Vagina (tissue), 2 donors: ENCODE measurements around the gene GVQW3. TPM values are rescaled to one million over a fixed set of nuclear protein-coding genes. Genes with fewer than 3 reads are reported as not detected.

Experiments used
- DNase-seq, 2 donors: peaks; one replicate each; pipeline ENCODE4 v3.0.0-alpha.2; 2017; ENCODE audit errors: extremely low spot score in 2 of 2
- H3K27ac ChIP-seq: fragments of 200-600 bp; sonication (generic); one replicate; pipeline ENCODE4 v1.5.1; 2019
- H3K27me3 ChIP-seq: fragments of 200-600 bp; sonication (generic); one replicate; pipeline ENCODE4 v1.5.1; 2019
- H3K36me3 ChIP-seq, 2 donors: fragments of 200-600 bp; sonication (generic); one replicate each; pipeline ENCODE4 v1.5.1; 2017 to 2019
- H3K4me1 ChIP-seq: fragments of 200-600 bp; sonication (generic); one replicate; pipeline ENCODE4 v1.5.1; 2019
- H3K4me3 ChIP-seq, 2 donors: fragments of 200-600 bp; sonication (generic); 1 replicate in 1 of 2; 2 replicates in 1 of 2; pipeline ENCODE4 v1.5.1; 2016 to 2019
- H3K9me3 ChIP-seq: fragments of 200-600 bp; sonication (generic); one replicate; pipeline ENCODE4 v1.5.1; 2019
- POLR2A ChIP-seq, 2 donors: fragments of 450-650 bp; IDR thresholded peaks; one replicate each; pipeline ENCODE4 v1.6.1; 2017; ENCODE audit warnings: antibody characterized with exemption in 2 of 2, mild to moderate bottlenecking in 2 of 2, moderate library complexity in 2 of 2
- POLR2AphosphoS5 ChIP-seq, 2 donors: sonication (generic); formaldehyde crosslinking; IDR thresholded peaks; one replicate each; pipeline ENCODE4 v1.9.0; 2017; ENCODE audit warnings: antibody characterized with exemption in 2 of 2, mild to moderate bottlenecking in 2 of 2, low read depth in 1 of 2; ENCODE audit not compliant: insufficient read depth in 1 of 2
- intact Hi-C: fragments of 100-400 bp; cut with DNase I; formaldehyde crosslinking; loops from one replicate; pipeline ENCODE4 v1.15.1; 2023
- total RNA-seq: library from RNA; depleted of rRNA; stranded (reverse); fragments of >200 nt; gene quantifications from one replicate; pipeline ENCODE4 v1.2.3, GENCODE V29; 2016
- TF ChIP-seq, protein P1 (sequence below), 3 experiments: fragments of 450-650 bp in 2 of 3; fragments of 200-600 bp in 1 of 3; sonication (generic) in 1 of 3; IDR thresholded peaks; one replicate each; pipeline ENCODE4 v1.5.1; 2017 to 2019; ENCODE audit warnings: antibody characterized with exemption in 3 of 3, mild to moderate bottlenecking in 2 of 3, moderate library complexity in 2 of 3

The GVQW3 gene
- total RNA-seq, 1 donor from 2014 or later, result 1.2 TPM

DNA sequence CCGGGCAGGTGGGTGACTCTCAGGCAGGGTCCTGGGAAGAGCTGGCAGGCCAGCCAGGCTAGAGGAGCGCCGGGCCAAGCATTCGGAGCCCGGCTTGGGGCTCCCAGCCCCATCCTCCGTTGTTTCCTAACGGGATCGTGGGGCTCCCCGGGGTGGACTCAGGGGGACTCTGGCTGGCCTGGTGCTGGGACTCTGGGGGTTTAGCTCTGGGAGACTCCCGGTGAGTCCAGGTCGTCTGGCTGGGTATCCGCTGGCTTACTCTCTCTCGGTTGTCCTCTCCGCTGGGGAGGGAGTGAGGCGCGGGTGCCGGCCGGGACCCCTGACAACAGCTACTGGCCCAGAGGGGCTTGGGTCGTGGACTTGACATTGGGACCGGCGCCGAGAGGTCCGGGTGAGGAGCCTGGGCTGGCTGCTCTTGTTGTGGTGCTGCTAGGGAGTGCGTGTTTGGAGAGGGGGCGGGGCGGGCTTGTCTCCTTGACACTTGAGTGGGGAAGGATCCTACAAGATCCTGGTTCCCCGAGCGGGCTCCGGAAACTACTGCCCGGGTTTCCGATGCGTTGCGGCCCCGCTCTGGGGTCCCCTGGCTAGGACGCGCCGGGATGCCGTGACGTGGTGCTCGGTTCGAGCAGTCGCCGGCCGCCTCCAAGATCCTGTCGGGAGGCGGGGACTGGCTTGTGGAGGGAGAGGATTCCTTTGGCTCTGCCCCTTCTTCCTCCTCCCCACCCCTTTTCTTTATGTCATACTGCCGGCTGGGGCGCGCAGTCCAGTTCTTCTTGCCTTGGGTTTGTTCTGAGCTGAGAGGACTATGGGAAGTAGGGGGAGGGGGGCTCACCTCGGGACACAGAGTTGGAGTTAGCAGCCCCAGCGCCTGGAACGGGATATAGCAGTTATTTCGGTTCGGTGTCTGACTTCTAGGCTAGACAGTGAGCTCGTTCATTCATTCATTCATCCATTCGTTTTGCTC, 64.3 kb downstream of the GVQW3 start:
- Histone ChIP-seq H3K27ac (peak overlapping the region; percentile 96), H3K4me1 (peaks cover 25% of the 10 kb centered on the region), H3K4me3 (peak overlapping the region; percentile 80 to 97), H3K36me3 (peaks cover 0 to 2% of the 10 kb centered on the region in 2 donors), H3K27me3 (no peaks in the 10 kb centered on the region), H3K9me3 (no peaks in the 10 kb centered on the region)
- intact Hi-C loops, result no loop called here
- TF ChIP-seq, protein P1, sequence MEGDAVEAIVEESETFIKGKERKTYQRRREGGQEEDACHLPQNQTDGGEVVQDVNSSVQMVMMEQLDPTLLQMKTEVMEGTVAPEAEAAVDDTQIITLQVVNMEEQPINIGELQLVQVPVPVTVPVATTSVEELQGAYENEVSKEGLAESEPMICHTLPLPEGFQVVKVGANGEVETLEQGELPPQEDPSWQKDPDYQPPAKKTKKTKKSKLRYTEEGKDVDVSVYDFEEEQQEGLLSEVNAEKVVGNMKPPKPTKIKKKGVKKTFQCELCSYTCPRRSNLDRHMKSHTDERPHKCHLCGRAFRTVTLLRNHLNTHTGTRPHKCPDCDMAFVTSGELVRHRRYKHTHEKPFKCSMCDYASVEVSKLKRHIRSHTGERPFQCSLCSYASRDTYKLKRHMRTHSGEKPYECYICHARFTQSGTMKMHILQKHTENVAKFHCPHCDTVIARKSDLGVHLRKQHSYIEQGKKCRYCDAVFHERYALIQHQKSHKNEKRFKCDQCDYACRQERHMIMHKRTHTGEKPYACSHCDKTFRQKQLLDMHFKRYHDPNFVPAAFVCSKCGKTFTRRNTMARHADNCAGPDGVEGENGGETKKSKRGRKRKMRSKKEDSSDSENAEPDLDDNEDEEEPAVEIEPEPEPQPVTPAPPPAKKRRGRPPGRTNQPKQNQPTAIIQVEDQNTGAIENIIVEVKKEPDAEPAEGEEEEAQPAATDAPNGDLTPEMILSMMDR (IDR thresholded peaks at IDR 0.05), result no peak
- peak; percentile 45 to 59 for TF ChIP-seq POLR2AphosphoS5 (IDR thresholded peaks at IDR 0.05; ENCODE audit: insufficient read depth in 1 of 2, low read depth in 1 of 2)
- TF ChIP-seq POLR2A (IDR thresholded peaks at IDR 0.05), result peak in 1 of 2 donors; percentile 40
- peak in 1 of 2 donors; percentile 93 for DNase-seq

DNA sequence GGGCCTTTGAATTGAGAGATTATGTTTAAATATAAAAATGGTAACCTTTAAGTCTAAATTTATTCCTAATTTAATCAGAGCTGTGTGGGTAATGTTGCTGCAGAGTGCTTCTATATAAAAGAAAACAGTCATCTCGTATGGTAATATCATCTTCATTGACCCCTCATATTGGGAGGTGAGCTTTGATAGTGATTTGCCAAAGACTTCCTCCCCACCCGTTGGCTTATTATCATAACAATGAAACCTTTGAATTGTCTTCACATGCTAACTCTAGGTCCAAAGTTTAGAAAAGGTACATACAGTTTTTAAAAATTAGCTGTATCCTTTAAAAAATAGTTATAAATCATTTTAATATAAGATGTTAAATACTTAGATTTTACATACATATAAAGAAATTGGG, 67.4 kb downstream of the GVQW3 start:
- TF ChIP-seq POLR2A (IDR thresholded peaks at IDR 0.05), result no peak
- TF ChIP-seq, protein P1 (IDR thresholded peaks at IDR 0.05), result no peak
- no peak for TF ChIP-seq POLR2AphosphoS5 (IDR thresholded peaks at IDR 0.05; ENCODE audit: insufficient read depth in 1 of 2, low read depth in 1 of 2)
- Histone ChIP-seq H3K9me3 (no peaks in the 10 kb centered on the region), H3K36me3 (peaks cover 0 to 16% of the 10 kb centered on the region in 2 donors), H3K27ac (no peak overlapping the region), H3K4me3 (no peak overlapping the region), H3K27me3 (no peaks in the 10 kb centered on the region), H3K4me1 (peaks cover 17% of the 10 kb centered on the region)
- no peak for DNase-seq
- intact Hi-C loops, result no loop called here

DNA sequence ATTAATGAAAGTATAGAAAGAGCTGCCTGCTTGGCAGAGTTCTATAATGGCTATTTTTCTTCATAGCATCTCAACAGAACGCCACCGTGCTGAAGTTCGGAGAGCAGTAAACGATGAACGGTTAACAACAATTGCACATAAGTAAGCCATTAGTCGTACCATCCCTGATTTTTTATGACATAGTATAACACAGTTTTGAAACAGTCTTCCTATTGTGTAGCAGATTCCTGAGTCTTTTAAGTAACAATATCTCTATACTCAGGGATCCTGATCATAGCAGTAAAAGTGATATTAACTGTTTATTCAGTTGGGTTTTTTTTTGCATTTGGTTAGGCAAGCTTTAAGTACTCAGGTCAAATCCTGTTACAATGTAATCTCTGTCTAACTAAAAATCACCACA, 72.1 kb downstream of the GVQW3 start:
- TF ChIP-seq POLR2AphosphoS5 (IDR thresholded peaks at IDR 0.05; ENCODE audit: insufficient read depth in 1 of 2, low read depth in 1 of 2), result no peak
- no peak for TF ChIP-seq POLR2A (IDR thresholded peaks at IDR 0.05)
- TF ChIP-seq, protein P1 (IDR thresholded peaks at IDR 0.05), result no peak
- Histone ChIP-seq H3K27me3 (no peaks in the 10 kb centered on the region), H3K36me3 (peaks cover 0 to 16% of the 10 kb centered on the region in 2 donors), H3K4me3 (no peak overlapping the region), H3K4me1 (no peaks in the 10 kb centered on the region), H3K27ac (no peak overlapping the region), H3K9me3 (no peaks in the 10 kb centered on the region)
- intact Hi-C loops, result no loop called here
- no peak for DNase-seq

DNA sequence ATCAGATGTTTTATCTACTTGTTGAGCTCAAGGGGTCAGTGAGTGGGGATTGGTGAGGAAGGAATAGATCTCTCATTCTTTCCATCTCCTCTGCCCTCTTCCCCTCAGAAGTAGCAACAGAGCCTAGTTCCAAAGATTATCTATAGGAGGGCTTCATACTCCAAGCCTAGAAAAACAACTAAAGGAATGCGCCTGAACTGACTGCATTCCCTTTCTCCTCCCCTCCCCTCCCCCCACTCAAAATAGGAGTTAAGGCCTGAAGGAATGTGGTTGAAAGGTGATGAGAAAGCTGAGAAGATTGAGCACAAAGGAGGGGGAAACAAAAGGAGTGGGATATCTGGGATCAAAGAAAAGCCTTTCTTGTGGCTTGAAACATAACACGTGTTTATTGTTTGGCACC, 74.2 kb downstream of the GVQW3 start:
- intact Hi-C loops, result no loop called here
- no peaks in the 10 kb centered on the region for H3K27me3 ChIP-seq
- no peak for TF ChIP-seq POLR2AphosphoS5 (IDR thresholded peaks at IDR 0.05; ENCODE audit: insufficient read depth in 1 of 2, low read depth in 1 of 2)
- TF ChIP-seq POLR2A (IDR thresholded peaks at IDR 0.05), result no peak
- TF ChIP-seq, protein P1 (IDR thresholded peaks at IDR 0.05), result no peak
- H3K9me3 ChIP-seq, result no peaks in the 10 kb centered on the region
- DNase-seq, result no peak
- H3K4me1 ChIP-seq, result no peaks in the 10 kb centered on the region
- H3K27ac ChIP-seq, result no peak overlapping the region
- H3K36me3 ChIP-seq, result peaks cover 0 to 23% of the 10 kb centered on the region in 2 donors
- H3K4me3 ChIP-seq, result no peak overlapping the region

DNA sequence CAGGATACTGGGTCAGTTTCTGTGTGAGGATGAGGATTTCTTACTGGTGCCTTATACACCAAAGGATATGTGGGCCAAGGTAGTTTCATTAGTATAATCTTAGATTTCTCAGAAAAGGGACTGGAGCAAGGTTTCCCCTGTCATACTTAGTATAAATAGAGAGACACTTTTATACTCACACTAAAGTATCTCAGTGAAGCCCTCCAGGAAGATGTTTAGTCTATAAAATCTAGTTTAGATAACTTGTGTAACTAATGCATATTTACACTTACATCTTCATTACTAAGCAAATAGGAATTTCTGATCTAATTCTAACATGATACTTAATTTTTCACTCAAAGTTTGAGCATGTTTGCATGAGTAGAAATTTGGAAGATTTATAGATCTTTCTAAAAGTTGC, 74.8 kb downstream of the GVQW3 start:
- Histone ChIP-seq H3K27me3 (no peaks in the 10 kb centered on the region), H3K36me3 (peaks cover 0 to 17% of the 10 kb centered on the region in 2 donors), H3K4me3 (no peak overlapping the region), H3K27ac (no peak overlapping the region), H3K4me1 (no peaks in the 10 kb centered on the region), H3K9me3 (no peaks in the 10 kb centered on the region)
- intact Hi-C loops, result no loop called here
- TF ChIP-seq, protein P1 (IDR thresholded peaks at IDR 0.05), result no peak
- no peak for TF ChIP-seq POLR2AphosphoS5 (IDR thresholded peaks at IDR 0.05; ENCODE audit: insufficient read depth in 1 of 2, low read depth in 1 of 2)
- TF ChIP-seq POLR2A (IDR thresholded peaks at IDR 0.05), result no peak
- DNase-seq, result no peak
